Keratinocyte (primary cell): ENCODE measurements around the gene TSSC4. TPM values are rescaled to one million over a fixed set of nuclear protein-coding genes. Genes with fewer than 3 reads are reported as not detected.

ENCODE experiments used
- DNase-seq: peaks from one replicate; pipeline ENCODE4 v3.0.0-alpha.2; 2011; ENCODE audit warnings: low read depth, missing footprints, low spot score
- FAIRE-seq: peaks from 2 replicates; lab custom pipeline; 2011; peaks lifted over from hg19 to GRCh38; lab: Jason Lieb, UNC
- H2AFZ ChIP-seq: 2 replicates; pipeline ENCODE4 v1.6.0; 2012; ENCODE audit warnings: low read length, control low read depth, inconsistent platforms; ENCODE audit not compliant: control insufficient read depth
- H3K27ac ChIP-seq: 2 replicates; pipeline ENCODE4 v1.5.1; 2011; ENCODE audit warnings: low read length; ENCODE audit not compliant: control insufficient read depth, insufficient read depth
- H3K27me3 ChIP-seq: 3 replicates; pipeline ENCODE4 v1.6.0; 2011; ENCODE audit warnings: low read length; ENCODE audit not compliant: control insufficient read depth, insufficient read depth; ENCODE audit errors: extremely low read depth
- H3K36me3 ChIP-seq, 2 experiments: 2 replicates in 1 of 2; 3 replicates in 1 of 2; pipeline ENCODE4 v1.5.1; 2011; ENCODE audit warnings: low read length in 2 of 2, mild to moderate bottlenecking in 1 of 2; ENCODE audit not compliant: control insufficient read depth in 2 of 2, insufficient read depth in 2 of 2; ENCODE audit errors: extremely low read depth in 1 of 2
- H3K4me1 ChIP-seq: 3 replicates; pipeline ENCODE4 v1.5.1; 2011; ENCODE audit warnings: low read length; ENCODE audit not compliant: control insufficient read depth, insufficient read depth; ENCODE audit errors: extremely low read depth
- H3K4me2 ChIP-seq: 3 replicates; pipeline ENCODE4 v1.6.0; 2011; ENCODE audit warnings: low read depth, low read length; ENCODE audit not compliant: control insufficient read depth, insufficient read depth; ENCODE audit errors: extremely low read depth
- H3K4me3 ChIP-seq, 3 experiments: fragments of 200-600 bp in 1 of 3; sonication (generic) in 1 of 3; 2 replicates in 2 of 3; 3 replicates in 1 of 3; pipeline ENCODE4 v1.5.1; 2011 to 2016; ENCODE audit warnings: low read length in 3 of 3, mild to moderate bottlenecking in 3 of 3, control low read depth in 2 of 3, inconsistent platforms in 1 of 3, low read depth in 1 of 3, mixed read lengths in 1 of 3, mixed run types in 1 of 3, moderate library complexity in 1 of 3; ENCODE audit not compliant: control insufficient read depth in 2 of 3, insufficient read depth in 2 of 3; ENCODE audit errors: extremely low read depth in 1 of 3
- H3K79me2 ChIP-seq: 2 replicates; pipeline ENCODE4 v1.6.0; 2012; ENCODE audit warnings: low read length; ENCODE audit not compliant: control insufficient read depth, insufficient read depth
- H3K9ac ChIP-seq: 3 replicates; pipeline ENCODE4 v1.6.0; 2011; ENCODE audit warnings: low read length; ENCODE audit not compliant: control insufficient read depth, insufficient read depth; ENCODE audit errors: extremely low read depth
- H3K9me1 ChIP-seq: 3 replicates; pipeline ENCODE4 v1.6.0; 2011; ENCODE audit warnings: low read length; ENCODE audit not compliant: control insufficient read depth, insufficient read depth; ENCODE audit errors: extremely low read depth
- H3K9me3 ChIP-seq: 2 replicates; pipeline ENCODE4 v1.5.1; 2012; ENCODE audit warnings: low read depth, low read length; ENCODE audit not compliant: control insufficient read depth
- H4K20me1 ChIP-seq: 3 replicates; pipeline ENCODE4 v1.6.0; 2011; ENCODE audit warnings: low read length; ENCODE audit not compliant: control insufficient read depth, insufficient read depth; ENCODE audit errors: extremely low read depth
- CTCF ChIP-seq, 3 experiments: IDR thresholded peaks in 1 of 3; conservative IDR thresholded peaks in 1 of 3; optimal IDR thresholded peaks in 1 of 3; 2 replicates in 2 of 3; 3 replicates in 1 of 3; pipeline versions ENCODE3 to v1.5.1; 2011; ENCODE audit warnings: low read length in 3 of 3, mild to moderate bottlenecking in 3 of 3, moderate library complexity in 2 of 3, control low read depth in 1 of 3, inconsistent platforms in 1 of 3; ENCODE audit not compliant: insufficient read depth in 2 of 3; ENCODE audit errors: extremely low read depth in 1 of 3
- EZH2 ChIP-seq: IDR thresholded peaks from one replicate; pipeline ENCODE4 v1.6.1; 2012; ENCODE audit warnings: inconsistent platforms, mild to moderate bottlenecking, low read length, moderate library complexity
- dilution Hi-C: fragments of 300-500 bp; cut with MboI; formaldehyde crosslinking; loops from one replicate; pipeline ENCODE4 v1.7.0; 2020; ENCODE audit warnings: low sequenced_read_pairs; ENCODE audit not compliant: extremely low pct_ligation_motif_present
- polyA plus RNA-seq, 5 experiments: library from polyadenylated mRNA; depleted of rRNA in 3 of 5; stranded (reverse) in 3 of 5; stranded (forward) in 1 of 5; unstranded in 1 of 5; fragments of >200 nt; gene quantifications; 1 replicate in 1 of 5; 2 replicates in 3 of 5; 3 replicates in 1 of 5; pipeline versions ENCODE4 v1.2.1 to v1.2.3, GENCODE V29; 2011 to 2012; ENCODE audit warnings: missing spikeins in 2 of 5, low read depth in 1 of 5, low replicate concordance in 1 of 5

TSSC4 gene
- polyA plus RNA-seq, 1 donor (not counting 4 experiments of a cell fraction or from before 2014, with no cell fraction given), result 15.9 TPM

GRCh38 chr11:2379466-2380174 is 20.9 kb upstream of the TSSC4 start:
- no peaks in the 10 kb centered on the region for H3K9me1 ChIP-seq
- H3K27ac ChIP-seq, result no peak overlapping the region
- FAIRE-seq, result no peak
- no peaks in the 10 kb centered on the region for H3K9me3 ChIP-seq
- H4K20me1 ChIP-seq, result peaks cover 44% of the 10 kb centered on the region
- peaks cover 36% of the 10 kb centered on the region for H3K4me1 ChIP-seq
- dilution Hi-C loops, result no loop called here
- H3K4me2 ChIP-seq, result peak overlapping the region; percentile 74
- H3K4me3 ChIP-seq, result peak overlapping the region; percentile 35 to 74 (median 43)
- no peak overlapping the region for H2AFZ ChIP-seq
- TF ChIP-seq EZH2, result no peak
- TF ChIP-seq CTCF (optimal IDR thresholded peaks at IDR 0.05 in 1 of 3, IDR thresholded peaks at IDR 0.05 in 1 of 3, conservative IDR thresholded peaks at IDR 0.05 in 1 of 3; ENCODE audit: extremely low read depth in 1 of 3, insufficient read depth in 2 of 3, low read length in 3 of 3), result no peak
- H3K36me3 ChIP-seq, result peaks cover 12 to 13% of the 10 kb centered on the region in 2 experiments
- no peak for DNase-seq
- H3K9ac ChIP-seq, result peak overlapping the region; percentile 37
- peaks cover 69% of the 10 kb centered on the region for H3K79me2 ChIP-seq
- H3K27me3 ChIP-seq, result no peaks in the 10 kb centered on the region

DNA sequence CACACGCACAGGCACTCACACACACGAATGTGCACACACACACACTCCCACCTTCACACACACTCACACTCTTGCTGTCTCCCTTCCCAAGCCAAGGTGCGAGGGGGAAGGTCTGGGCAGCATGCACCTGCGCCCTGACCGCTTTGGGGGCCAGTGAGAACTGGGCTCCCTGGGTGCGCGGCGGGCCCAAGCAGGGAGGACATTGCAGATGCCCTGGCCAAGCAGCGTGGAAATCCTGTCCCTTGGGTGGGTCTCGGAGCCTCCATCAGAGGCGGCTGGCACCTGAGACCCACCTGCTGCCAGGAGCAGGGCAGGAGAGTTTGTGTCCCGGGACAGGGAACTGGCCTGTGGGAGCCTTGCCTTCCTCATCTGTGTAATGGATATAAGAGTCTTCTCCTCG is 20.2 kb upstream of the TSSC4 start:
- H2AFZ ChIP-seq, result no peak overlapping the region
- H3K9me3 ChIP-seq, result no peaks in the 10 kb centered on the region
- H3K4me1 ChIP-seq, result peaks cover 40% of the 10 kb centered on the region
- H3K36me3 ChIP-seq, result peaks cover 15 to 16% of the 10 kb centered on the region in 2 experiments
- H3K27ac ChIP-seq, result no peak overlapping the region
- no peak for DNase-seq
- no peaks in the 10 kb centered on the region for H3K27me3 ChIP-seq
- FAIRE-seq, result no peak
- H3K79me2 ChIP-seq, result peaks cover 77% of the 10 kb centered on the region
- dilution Hi-C loops, result no loop called here
- no peak overlapping the region for H3K9ac ChIP-seq
- H4K20me1 ChIP-seq, result peaks cover 52% of the 10 kb centered on the region
- no peaks in the 10 kb centered on the region for H3K9me1 ChIP-seq
- no peak for TF ChIP-seq EZH2
- no peak for TF ChIP-seq CTCF (optimal IDR thresholded peaks at IDR 0.05 in 1 of 3, IDR thresholded peaks at IDR 0.05 in 1 of 3, conservative IDR thresholded peaks at IDR 0.05 in 1 of 3; ENCODE audit: extremely low read depth in 1 of 3, insufficient read depth in 2 of 3, low read length in 3 of 3)
- no peak overlapping the region for H3K4me2 ChIP-seq
- H3K4me3 ChIP-seq, result no peak overlapping the region
